Fibroblast of mammary gland (primary cell): Measurements from ENCODE around the gene UXS1.

ENCODE experiments used
- DNase-seq: peaks from one replicate; pipeline ENCODE4 v3.0.0-alpha.2; 2010; ENCODE audit warnings: low read depth
- H3K4me3 ChIP-seq: 2 replicates; pipeline ENCODE4 v1.5.1; 2011; ENCODE audit warnings: low read depth, mild to moderate bottlenecking, low read length, moderate library complexity; ENCODE audit not compliant: control insufficient read depth
- CTCF ChIP-seq: conservative IDR thresholded peaks from 2 replicates; pipeline ENCODE4 v1.5.1; 2011; ENCODE audit warnings: low read depth, low read length, inconsistent platforms; ENCODE audit not compliant: control insufficient read depth, insufficient read depth

The UXS1 gene

GRCh38 chr2:106126705-106127281 lies 67.3 kb downstream of the UXS1 start:
- DNase-seq: no peak
- no peak overlapping the region for H3K4me3 ChIP-seq
- no peak for TF ChIP-seq CTCF

- no peak for DNase-seq
- no peak overlapping the region for H3K4me3 ChIP-seq
- no peak for TF ChIP-seq CTCF
Measured at GRCh38 chr2:106126295-106126694, 67.8 kb downstream of the UXS1 start.

- H3K4me3 ChIP-seq: no peak overlapping the region
- TF ChIP-seq CTCF: no peak
- no peak for DNase-seq
Measured at GRCh38 chr2:106124905-106125549, 69.1 kb downstream of the UXS1 start.

- H3K4me3 ChIP-seq: no peak overlapping the region
- no peak for TF ChIP-seq CTCF
Measured at GRCh38 chr2:106124106-106124756, 69.9 kb downstream of the UXS1 start.

GRCh38 chr2:106122157-106122556 lies 71.9 kb downstream of the UXS1 start:
- no peak for TF ChIP-seq CTCF
- no peak for DNase-seq

More at GRCh38 chr2:106124106-106124756, 69.9 kb downstream of the UXS1 start:
- DNase-seq: no peak

GRCh38 chr2:106120432-106120831 lies 73.7 kb downstream of the UXS1 start:
- no peak overlapping the region for H3K4me3 ChIP-seq
- no peak for TF ChIP-seq CTCF
- DNase-seq: no peak

More at GRCh38 chr2:106122157-106122556, 71.9 kb downstream of the UXS1 start:
- no peak overlapping the region for H3K4me3 ChIP-seq
